IMR-90 (cell line): ENCODE measurements around the gene NTM.

ENCODE experiments used
- BHLHE40 ChIP-seq: fragments of 150-350 bp; IDR thresholded peaks from 2 replicates; pipeline ENCODE4 v1.6.1; 2016; ENCODE audit warnings: mild to moderate bottlenecking, low read depth, low read length
- MAZ ChIP-seq: IDR thresholded peaks from 2 replicates; pipeline ENCODE4 v1.6.1; 2012; ENCODE audit warnings: low read depth, mild to moderate bottlenecking, low read length, improper control_type of control experiment, moderate library complexity, borderline replicate concordance
- POLR2A ChIP-seq: IDR thresholded peaks from 2 replicates; pipeline ENCODE4 v1.6.1; 2012; ENCODE audit warnings: mild to moderate bottlenecking, low read depth, low read length
- RCOR1 ChIP-seq: IDR thresholded peaks from 2 replicates; pipeline ENCODE4 v1.6.1; 2012; ENCODE audit warnings: mild to moderate bottlenecking, low read length, improper control_type of control experiment; ENCODE audit not compliant: insufficient replicate concordance
- TF ChIP-seq, protein P1 (sequence below): conservative IDR thresholded peaks from 2 replicates; pipeline ENCODE4 v1.5.1; 2012; ENCODE audit warnings: mild to moderate bottlenecking, low read depth, low read length, improper control_type of control experiment

DNA sequence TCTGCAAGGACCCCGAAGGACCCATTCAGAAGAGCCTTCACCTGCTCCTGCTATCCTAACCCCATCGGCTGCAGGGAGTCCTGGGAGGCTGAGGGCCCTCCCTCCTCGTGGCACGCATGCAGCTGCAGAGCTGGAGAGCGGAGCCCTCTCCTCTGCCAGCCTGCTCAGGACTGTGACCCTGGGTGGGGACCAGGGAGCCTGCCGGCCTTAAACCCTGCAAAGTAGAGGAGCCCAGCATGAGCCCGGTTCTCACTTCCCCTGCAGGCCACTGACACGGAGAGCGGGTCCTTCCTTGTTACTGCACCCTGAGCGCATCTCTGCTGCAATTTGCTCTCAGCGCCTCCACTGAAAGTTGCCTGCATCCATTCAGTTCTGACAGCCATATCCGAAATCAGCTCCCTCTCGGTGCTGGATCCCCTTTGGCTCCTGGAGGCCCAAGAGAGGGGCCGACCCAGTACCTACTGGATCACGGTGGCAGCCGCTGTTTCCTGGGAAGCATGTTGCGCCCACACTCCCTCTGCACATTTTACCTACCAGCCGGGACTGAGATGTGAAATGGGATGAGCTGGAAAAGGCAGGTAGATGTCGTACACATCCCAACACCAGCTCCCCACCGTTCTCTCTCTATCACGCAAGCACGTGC lies 312.1 kb downstream of the NTM start:
- TF ChIP-seq RCOR1 (no peak), BHLHE40 (no peak), MAZ (no peak), POLR2A (no peak)
- TF ChIP-seq, protein P1, sequence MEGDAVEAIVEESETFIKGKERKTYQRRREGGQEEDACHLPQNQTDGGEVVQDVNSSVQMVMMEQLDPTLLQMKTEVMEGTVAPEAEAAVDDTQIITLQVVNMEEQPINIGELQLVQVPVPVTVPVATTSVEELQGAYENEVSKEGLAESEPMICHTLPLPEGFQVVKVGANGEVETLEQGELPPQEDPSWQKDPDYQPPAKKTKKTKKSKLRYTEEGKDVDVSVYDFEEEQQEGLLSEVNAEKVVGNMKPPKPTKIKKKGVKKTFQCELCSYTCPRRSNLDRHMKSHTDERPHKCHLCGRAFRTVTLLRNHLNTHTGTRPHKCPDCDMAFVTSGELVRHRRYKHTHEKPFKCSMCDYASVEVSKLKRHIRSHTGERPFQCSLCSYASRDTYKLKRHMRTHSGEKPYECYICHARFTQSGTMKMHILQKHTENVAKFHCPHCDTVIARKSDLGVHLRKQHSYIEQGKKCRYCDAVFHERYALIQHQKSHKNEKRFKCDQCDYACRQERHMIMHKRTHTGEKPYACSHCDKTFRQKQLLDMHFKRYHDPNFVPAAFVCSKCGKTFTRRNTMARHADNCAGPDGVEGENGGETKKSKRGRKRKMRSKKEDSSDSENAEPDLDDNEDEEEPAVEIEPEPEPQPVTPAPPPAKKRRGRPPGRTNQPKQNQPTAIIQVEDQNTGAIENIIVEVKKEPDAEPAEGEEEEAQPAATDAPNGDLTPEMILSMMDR = no peak
